ENCODE results near the gene DYDC1. TPM values are rescaled to one million over a fixed set of nuclear protein-coding genes. Genes with fewer than 3 reads are reported as not detected.

Gene DYDC1
- total RNA-seq, 2 experiments from 2014 or later = not detected

DNA sequence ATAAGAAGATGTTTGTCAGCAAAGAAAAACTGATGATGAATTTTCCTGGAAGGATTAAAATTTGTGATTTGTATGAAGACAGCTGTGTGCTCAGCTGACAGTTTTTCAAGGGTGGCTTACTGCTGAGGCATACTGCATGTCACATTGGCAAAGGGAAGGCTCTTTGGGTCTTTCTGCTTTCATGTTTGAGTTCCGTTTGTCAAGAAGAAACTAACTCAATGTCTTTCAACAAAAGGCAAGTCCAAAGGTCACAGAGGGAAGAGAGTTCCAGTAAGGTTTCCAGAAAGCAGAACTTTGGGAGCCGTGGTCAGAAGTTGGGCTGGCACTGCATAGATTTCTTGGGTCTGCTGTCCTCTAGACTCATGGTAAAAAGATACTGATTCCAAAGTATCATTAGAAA lies 16.9 kb upstream of the DYDC1 start:
- Histone ChIP-seq H3K4me1 (ENCODE audit: insufficient read depth, low read length) (peaks cover under 1% of the 10 kb centered on the region), H3K4me3 (ENCODE audit: low read length) (no peak overlapping the region), H3K36me3 (ENCODE audit: insufficient read depth, low read length) (no peaks in the 10 kb centered on the region), H3K9me3 (ENCODE audit: control insufficient read depth in 1 of 2, insufficient read depth in 1 of 2, low read length in 2 of 2) (no peaks in the 10 kb centered on the region), H3K27ac (ENCODE audit: low read depth in 1 of 2, low read length in 2 of 2) (no peak overlapping the region), H3K27me3 (ENCODE audit: control insufficient read depth in 1 of 2, insufficient read depth in 2 of 2, low read length in 2 of 2) (no peaks in the 10 kb centered on the region)
- no peak overlapping the region for H3K4me3 Mint-ChIP-seq
- peaks cover 2% of the 10 kb centered on the region for H3K9me3 Mint-ChIP-seq
- ChIA-PET POLR2A (no interaction called here), CTCF (interaction anchor here (1.3 kb wide), 1 partner anchor 132 kb away, joined by 3 read pairs; no protein-coding TSS in a partner anchor)
- no peaks in the 10 kb centered on the region for H3K27me3 Mint-ChIP-seq
- peaks cover 11% of the 10 kb centered on the region for H3K4me1 Mint-ChIP-seq (ENCODE audit: low read depth)
- no peak for DNase-seq
- no peak overlapping the region for H3K27ac Mint-ChIP-seq
- intact Hi-C loops (cut with DNase I, micrococcal nuclease) = no loop called here
- no peak for ATAC-seq (ENCODE audit: poor library complexity)
- H3K36me3 Mint-ChIP-seq (ENCODE audit: low read depth) = peaks cover 2% of the 10 kb centered on the region
- TF ChIP-seq, protein P1, sequence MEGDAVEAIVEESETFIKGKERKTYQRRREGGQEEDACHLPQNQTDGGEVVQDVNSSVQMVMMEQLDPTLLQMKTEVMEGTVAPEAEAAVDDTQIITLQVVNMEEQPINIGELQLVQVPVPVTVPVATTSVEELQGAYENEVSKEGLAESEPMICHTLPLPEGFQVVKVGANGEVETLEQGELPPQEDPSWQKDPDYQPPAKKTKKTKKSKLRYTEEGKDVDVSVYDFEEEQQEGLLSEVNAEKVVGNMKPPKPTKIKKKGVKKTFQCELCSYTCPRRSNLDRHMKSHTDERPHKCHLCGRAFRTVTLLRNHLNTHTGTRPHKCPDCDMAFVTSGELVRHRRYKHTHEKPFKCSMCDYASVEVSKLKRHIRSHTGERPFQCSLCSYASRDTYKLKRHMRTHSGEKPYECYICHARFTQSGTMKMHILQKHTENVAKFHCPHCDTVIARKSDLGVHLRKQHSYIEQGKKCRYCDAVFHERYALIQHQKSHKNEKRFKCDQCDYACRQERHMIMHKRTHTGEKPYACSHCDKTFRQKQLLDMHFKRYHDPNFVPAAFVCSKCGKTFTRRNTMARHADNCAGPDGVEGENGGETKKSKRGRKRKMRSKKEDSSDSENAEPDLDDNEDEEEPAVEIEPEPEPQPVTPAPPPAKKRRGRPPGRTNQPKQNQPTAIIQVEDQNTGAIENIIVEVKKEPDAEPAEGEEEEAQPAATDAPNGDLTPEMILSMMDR (IDR thresholded peaks at IDR 0.05) = no peak

DNA sequence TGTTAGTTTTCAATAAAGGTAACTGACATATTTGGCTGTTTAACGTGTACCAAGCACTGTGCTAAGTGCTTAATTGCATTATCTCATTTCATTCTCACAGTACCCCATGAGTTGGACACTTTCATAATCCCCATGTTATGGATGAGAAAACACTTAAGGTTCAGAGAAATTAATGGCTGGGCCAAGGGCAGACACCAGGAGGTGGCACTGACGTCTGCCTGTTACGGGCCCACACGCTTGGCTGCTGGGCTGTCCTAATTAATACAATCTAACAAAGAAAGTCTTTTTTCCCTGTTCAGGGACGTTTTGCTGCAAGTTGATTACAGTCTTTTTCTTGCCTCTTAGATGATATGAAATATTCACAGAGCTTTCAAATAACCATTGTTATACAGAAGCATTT lies 16.1 kb upstream of the DYDC1 start:
- Mint-ChIP-seq H3K4me3 (no peak overlapping the region), H3K9me3 (peaks cover 3% of the 10 kb centered on the region), H3K27ac (no peak overlapping the region), H3K27me3 (no peaks in the 10 kb centered on the region), H3K4me1 (ENCODE audit: low read depth) (peaks cover 3% of the 10 kb centered on the region), H3K36me3 (ENCODE audit: low read depth) (peaks cover 8% of the 10 kb centered on the region)
- DNase-seq (no peak), ATAC-seq (ENCODE audit: poor library complexity) (no peak)
- Histone ChIP-seq H3K9me3 (ENCODE audit: control insufficient read depth in 1 of 2, insufficient read depth in 1 of 2, low read length in 2 of 2) (peaks cover 0 to 6% of the 10 kb centered on the region in 2 experiments), H3K27ac (ENCODE audit: low read depth in 1 of 2, low read length in 2 of 2) (no peak overlapping the region), H3K4me1 (ENCODE audit: insufficient read depth, low read length) (no peaks in the 10 kb centered on the region), H3K27me3 (ENCODE audit: control insufficient read depth in 1 of 2, insufficient read depth in 2 of 2, low read length in 2 of 2) (no peaks in the 10 kb centered on the region), H3K4me3 (ENCODE audit: low read length) (no peak overlapping the region), H3K36me3 (ENCODE audit: insufficient read depth, low read length) (no peaks in the 10 kb centered on the region)
- CTCF ChIA-PET = interaction anchor here (0.7 kb wide), 1 partner anchor 1129 kb away, joined by 3 read pairs; no protein-coding TSS in a partner anchor
- POLR2A ChIA-PET = no interaction called here
- TF ChIP-seq, protein P1 (IDR thresholded peaks at IDR 0.05) = no peak
- intact Hi-C loops (cut with DNase I, micrococcal nuclease) = no loop called here

DNA sequence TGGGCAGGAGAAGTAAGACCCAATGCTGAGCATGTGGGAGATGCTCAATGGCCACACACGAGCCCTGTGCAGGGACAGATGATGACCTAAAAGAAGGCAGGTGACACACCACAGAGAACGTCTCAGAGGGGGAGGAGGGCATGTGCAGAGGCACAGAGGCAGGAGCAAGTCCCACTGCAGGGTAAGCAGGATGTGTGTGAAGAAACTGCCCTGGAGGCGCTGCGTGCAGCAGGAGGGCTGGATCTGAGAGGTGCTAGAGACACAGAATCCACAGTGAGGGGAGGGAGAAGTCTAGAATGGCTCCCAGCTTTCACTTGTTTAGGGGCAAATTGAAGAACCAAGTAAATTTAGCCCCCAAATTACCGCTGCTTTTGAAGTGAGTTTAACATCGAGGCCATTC lies 14.9 kb upstream of the DYDC1 start:
- Mint-ChIP-seq H3K36me3 (ENCODE audit: low read depth) (peaks cover 8% of the 10 kb centered on the region), H3K27me3 (no peaks in the 10 kb centered on the region), H3K27ac (no peak overlapping the region), H3K4me1 (ENCODE audit: low read depth) (no peaks in the 10 kb centered on the region), H3K4me3 (no peak overlapping the region), H3K9me3 (peaks cover 7% of the 10 kb centered on the region)
- ATAC-seq (ENCODE audit: poor library complexity) = no peak
- peaks cover 0 to 18% of the 10 kb centered on the region in 2 experiments for H3K9me3 ChIP-seq (ENCODE audit: control insufficient read depth in 1 of 2, insufficient read depth in 1 of 2, low read length in 2 of 2)
- no peak overlapping the region for H3K27ac ChIP-seq (ENCODE audit: low read depth in 1 of 2, low read length in 2 of 2)
- no peaks in the 10 kb centered on the region for H3K27me3 ChIP-seq (ENCODE audit: control insufficient read depth in 1 of 2, insufficient read depth in 2 of 2, low read length in 2 of 2)
- H3K4me3 ChIP-seq (ENCODE audit: low read length) = no peak overlapping the region
- no peaks in the 10 kb centered on the region for H3K4me1 ChIP-seq (ENCODE audit: insufficient read depth, low read length)
- no peaks in the 10 kb centered on the region for H3K36me3 ChIP-seq (ENCODE audit: insufficient read depth, low read length)
- POLR2A ChIA-PET = no interaction called here
- CTCF ChIA-PET = no interaction called here
- TF ChIP-seq, protein P1 (IDR thresholded peaks at IDR 0.05) = no peak
- no peak for DNase-seq
- intact Hi-C loops (cut with DNase I, micrococcal nuclease) = no loop called here
